Chondrocyte (in vitro differentiated cells): ENCODE measurements around the gene ZNF484. TPM values are rescaled to one million over a fixed set of nuclear protein-coding genes. Genes with fewer than 3 reads are reported as not detected.
"Not testable (repeated sequence)": the region's sequence is repeated elsewhere in the genome, so short reads cannot be mapped to it uniquely, and the experiment has no call there.

Experiments used
- DNase-seq: peaks from one replicate; pipeline ENCODE4 v3.0.0; 2021; ENCODE audit warnings: mixed read lengths, low spot score
- H3K27ac Mint-ChIP-seq: one replicate; pipeline ENCODE4 v1.8.0; 2021; ENCODE audit warnings: mild to moderate bottlenecking, moderate library complexity, mixed read lengths; ENCODE audit not compliant: unreplicated experiment
- H3K27me3 Mint-ChIP-seq: 2 replicates; pipeline ENCODE4 v1.8.0; 2021; ENCODE audit warnings: low read depth, mixed read lengths
- H3K36me3 Mint-ChIP-seq: 2 replicates; pipeline ENCODE4 v1.8.0; 2021; ENCODE audit warnings: low read depth, mixed read lengths
- H3K4me1 Mint-ChIP-seq: 2 replicates; pipeline ENCODE4 v1.8.0; 2021; ENCODE audit warnings: low read depth, mild to moderate bottlenecking, mixed read lengths
- H3K4me3 Mint-ChIP-seq: one replicate; pipeline ENCODE4 v1.8.0; 2021; ENCODE audit warnings: mild to moderate bottlenecking, moderate library complexity, mixed read lengths; ENCODE audit not compliant: unreplicated experiment
- H3K9me3 Mint-ChIP-seq: 2 replicates; pipeline ENCODE4 v1.8.0; 2021; ENCODE audit warnings: low read depth, mixed read lengths
- CTCF ChIP-seq: fragments of 200-600 bp; sonication (generic); IDR thresholded peaks from 2 replicates; pipeline ENCODE4 v1.5.0; 2021; ENCODE audit warnings: antibody characterized with exemption, mild to moderate bottlenecking, moderate library complexity
- long read RNA-seq: library from polyadenylated mRNA; stranded (forward); transcript quantifications from one replicate; pipeline ENCODE4 v2.0.0, GENCODE V29; 2021
- total RNA-seq: library from RNA; stranded (reverse); gene quantifications from 3 replicates; pipeline ENCODE4 v1.2.1, GENCODE V29; 2021

ZNF484 gene
- total RNA-seq = 8.8 to 12.0 TPM (median 8.9 TPM) in 3 replicates
- long read RNA-seq, partial matches to known transcripts = 0 of 2 reads
- long read RNA-seq, other reads (novel, unspliced or antisense) = 2 of 2 reads

- no peaks in the 10 kb centered on the region for H3K27me3 Mint-ChIP-seq
- no peak for TF ChIP-seq CTCF
- H3K9me3 Mint-ChIP-seq = no peaks in the 10 kb centered on the region
- H3K4me1 Mint-ChIP-seq = peaks cover 29% of the 10 kb centered on the region
- peak; percentile 98 for DNase-seq
- no peaks in the 10 kb centered on the region for H3K36me3 Mint-ChIP-seq
- peak within 1 kb of the TSS; percentile 98 for H3K4me3 Mint-ChIP-seq
- H3K27ac Mint-ChIP-seq = peak within 1 kb of the TSS; percentile 98
Observed at GRCh38 chr9:92877531-92878430, at the start of gene ZNF484. TSS of gene ZNF484 (minus strand) at chr9:92878038. CDS start at chr9:92875029, 3,009 bp downstream.

GRCh38 chr9:92920437-92920836, 42.6 kb upstream of the ZNF484 start:
- no peak for DNase-seq
- Mint-ChIP-seq H3K27ac (no peak overlapping the region), H3K4me1 (no peaks in the 10 kb centered on the region), H3K36me3 (no peaks in the 10 kb centered on the region), H3K27me3 (peaks cover 7% of the 10 kb centered on the region), H3K9me3 (no peaks in the 10 kb centered on the region), H3K4me3 (no peak overlapping the region)
- no peak for TF ChIP-seq CTCF

- Mint-ChIP-seq H3K9me3 (no peaks in the 10 kb centered on the region), H3K27ac (no peak overlapping the region), H3K4me1 (no peaks in the 10 kb centered on the region), H3K27me3 (peaks cover 11% of the 10 kb centered on the region), H3K4me3 (no peak overlapping the region), H3K36me3 (no peaks in the 10 kb centered on the region)
- no peak for DNase-seq
- no peak for TF ChIP-seq CTCF
Observed at GRCh38 chr9:92917176-92917800, 39.5 kb upstream of the ZNF484 start.

GRCh38 chr9:92911511-92912475, 34.0 kb upstream of the ZNF484 start:
- Mint-ChIP-seq H3K27me3 (peaks cover 19% of the 10 kb centered on the region), H3K4me3 (no peak overlapping the region), H3K27ac (no peak overlapping the region), H3K4me1 (peaks cover 9% of the 10 kb centered on the region), H3K36me3 (peaks cover 1% of the 10 kb centered on the region), H3K9me3 (no peaks in the 10 kb centered on the region)
- no peak for TF ChIP-seq CTCF
- DNase-seq = no peak

- H3K9me3 Mint-ChIP-seq, H3K27me3 Mint-ChIP-seq, H3K36me3 Mint-ChIP-seq, H3K4me1 Mint-ChIP-seq, DNase-seq, H3K27ac Mint-ChIP-seq: not testable (repeated sequence)
- H3K4me3 Mint-ChIP-seq = peak overlapping the region; percentile 41
Observed at GRCh38 chr9:92905137-92905536, 27.3 kb upstream of the ZNF484 start.
